PC-3 (cell line): ENCODE measurements around the gene CNIH2. TPM values are rescaled to one million over a fixed set of nuclear protein-coding genes. Genes with fewer than 3 reads are reported as not detected.
A peak's percentile ranks its signal among the peaks of the same experiment; 100 is the strongest.

Experiments used
- ATAC-seq: fragments of 200-7000 bp; cut with Tn5 transposase; 2 replicates; pipeline ENCODE4 v1.9.1; 2020; ENCODE audit warnings: mild to moderate bottlenecking, moderate library complexity
- BruUV-seq: library from RNA; stranded (reverse); fragments of 400-500 nt; replicated peaks from 2 replicates; lab custom pipeline; 2021; lab: Mats Ljungman, UMichigan
- CTCF ChIA-PET: fragments of 300-600 bp; sonication (Branson Sonifier 250); formaldehyde crosslinking; loops from one replicate; lab custom pipeline; 2022; ENCODE audit warnings: antibody characterized with exemption; lab: Charles Lee
- POLR2A ChIA-PET: fragments of 300-600 bp; sonication (Branson Sonifier 250); formaldehyde crosslinking; loops from one replicate; lab custom pipeline; 2022; ENCODE audit warnings: antibody characterized with exemption; ENCODE audit not compliant: unreplicated experiment; lab: Charles Lee
- DNase-seq: peaks from one replicate; pipeline ENCODE4 v3.0.0-alpha.2; 2015
- H2AFZ ChIP-seq: fragments of 300-600 bp; sonication (generic); 2 replicates; pipeline ENCODE4 v1.6.0; 2016; ENCODE audit warnings: antibody characterized with exemption, low read length
- H3F3A ChIP-seq: fragments of 300-600 bp; sonication (generic); one replicate; pipeline ENCODE4 v1.6.0; 2017; ENCODE audit warnings: antibody characterized with exemption, low read length, control low read depth, mild to moderate bottlenecking; ENCODE audit not compliant: unreplicated experiment
- H3K27ac ChIP-seq: fragments of 300-600 bp; sonication (generic); 2 replicates; pipeline ENCODE4 v1.5.1; 2016; ENCODE audit warnings: mild to moderate bottlenecking, low read length
- H3K27me3 ChIP-seq: fragments of 300-600 bp; sonication (generic); 2 replicates; pipeline ENCODE4 v1.6.1; 2016; ENCODE audit warnings: low read length, mixed read lengths
- H3K36me3 ChIP-seq: fragments of 300-600 bp; sonication (generic); 2 replicates; pipeline ENCODE4 v1.6.1; 2016; ENCODE audit warnings: low read depth, mixed run types, low read length, mixed read lengths
- H3K4me1 ChIP-seq: fragments of 300-600 bp; sonication (generic); 2 replicates; pipeline ENCODE4 v1.5.1; 2016; ENCODE audit warnings: low read length; ENCODE audit not compliant: insufficient read depth
- H3K4me2 ChIP-seq: fragments of 300-600 bp; sonication (generic); 2 replicates; pipeline ENCODE4 v1.6.0; 2016; ENCODE audit warnings: low read length
- H3K4me3 ChIP-seq: fragments of 300-600 bp; sonication (generic); 2 replicates; pipeline ENCODE4 v1.5.1; 2016; ENCODE audit warnings: mild to moderate bottlenecking, low read length, mixed read lengths
- H3K79me2 ChIP-seq: fragments of 300-600 bp; sonication (generic); 2 replicates; pipeline ENCODE4 v1.6.1; 2017; ENCODE audit warnings: low read length, mixed read lengths
- H3K9ac ChIP-seq: fragments of 300-600 bp; sonication (generic); 2 replicates; pipeline ENCODE4 v1.6.0; 2016; ENCODE audit warnings: mild to moderate bottlenecking, low read length
- H3K9me2 ChIP-seq: fragments of 300-600 bp; sonication (generic); replicated peaks from 2 replicates; pipeline ENCODE4 v1.6.1; 2016; ENCODE audit warnings: mixed run types, low read length, mixed read lengths
- H3K9me3 ChIP-seq: fragments of 300-600 bp; sonication (generic); 2 replicates; pipeline ENCODE4 v1.6.1; 2016; ENCODE audit warnings: low read length, mixed read lengths
- H4K20me1 ChIP-seq: fragments of 300-600 bp; sonication (generic); 2 replicates; pipeline ENCODE4 v1.6.1; 2016; ENCODE audit warnings: low read length, mixed read lengths
- EZH2 ChIP-seq: fragments of 300-600 bp; sonication (generic); IDR thresholded peaks from one replicate; pipeline ENCODE4 v1.6.1; 2017; ENCODE audit warnings: antibody characterized with exemption, mild to moderate bottlenecking, low read length; ENCODE audit not compliant: unreplicated experiment
- EZH2phosphoT487 ChIP-seq: fragments of 300-600 bp; sonication (generic); IDR thresholded peaks from 2 replicates; pipeline ENCODE4 v1.6.1; 2018; ENCODE audit warnings: mild to moderate bottlenecking, antibody characterized with exemption, low read length, borderline replicate concordance
- intact Hi-C: fragments of 100-400 bp; cut with micrococcal nuclease; formaldehyde crosslinking; loops from 2 replicates; pipeline ENCODE4 v1.9.0; 2023
- total RNA-seq: library from RNA; depleted of rRNA; stranded (reverse); fragments of >200 nt; gene quantifications from 2 replicates; pipeline ENCODE4 v1.2.3, GENCODE V29; 2014; rRNA removed
- TF ChIP-seq, protein P1 (sequence below): fragments of 300-600 bp; sonication (generic); conservative IDR thresholded peaks from 2 replicates; pipeline ENCODE4 v1.5.1; 2017; ENCODE audit warnings: antibody characterized with exemption, low read depth, mild to moderate bottlenecking, low read length

CNIH2 gene
- total RNA-seq, 1 experiment from 2014 or later = 2.2 TPM

DNA sequence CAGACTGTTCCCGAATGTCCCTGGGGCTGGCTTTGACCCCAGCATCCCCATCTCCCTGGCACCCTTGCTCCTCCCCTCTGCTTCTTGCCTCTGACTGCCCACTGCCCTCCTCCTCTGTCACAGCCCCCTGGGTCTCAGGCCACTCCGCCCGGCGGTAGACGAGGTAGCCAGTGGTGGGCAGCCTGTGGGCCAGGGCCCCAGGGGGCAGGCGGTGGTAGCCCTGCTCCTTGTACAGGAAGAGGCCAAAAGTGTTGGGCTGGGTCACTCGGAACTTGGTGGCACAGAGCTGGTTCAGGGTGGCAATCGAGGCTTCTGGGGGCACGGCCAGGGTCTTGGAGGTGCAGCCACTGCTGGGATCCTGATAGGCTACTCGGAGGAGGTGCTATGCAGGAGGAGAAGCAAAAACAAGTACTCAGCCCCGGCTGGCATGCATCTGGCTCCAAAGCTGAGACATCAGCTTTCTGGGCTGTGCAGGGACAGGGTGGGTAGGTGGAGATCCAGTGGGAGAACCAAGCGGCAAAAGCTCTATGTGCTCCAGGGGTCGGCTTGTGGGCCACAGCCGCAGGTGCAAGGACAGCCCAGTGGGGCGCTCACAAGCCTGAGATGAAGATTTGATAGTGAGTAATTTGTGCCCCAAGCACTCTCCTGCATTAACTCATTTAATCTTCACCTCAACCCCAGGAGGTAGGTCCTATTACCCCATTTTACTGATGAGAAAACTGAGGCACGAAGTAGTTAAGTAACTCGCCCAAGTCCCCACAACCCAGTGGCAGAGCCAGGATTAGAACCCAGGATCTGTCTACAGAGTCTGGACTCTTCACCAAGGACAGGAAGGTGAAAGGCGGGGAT, 54.6 kb downstream of the CNIH2 start:
- Histone ChIP-seq H3K79me2 (peaks cover 17% of the 10 kb centered on the region), H3K27me3 (no peaks in the 10 kb centered on the region), H3K9me3 (no peaks in the 10 kb centered on the region), H3K4me3 (no peak overlapping the region), H3K36me3 (peaks cover 18% of the 10 kb centered on the region; the same call in 1 of the 2 replicates), H2AFZ (no peak overlapping the region), H3F3A (peaks cover 7% of the 10 kb centered on the region), H3K9me2 (no peaks in the 10 kb centered on the region), H3K9ac (no peak overlapping the region), H3K4me2 (no peak overlapping the region), H3K4me1 (peaks cover 40% of the 10 kb centered on the region), H4K20me1 (no peaks in the 10 kb centered on the region), H3K27ac (no peak overlapping the region)
- ChIA-PET POLR2A (interaction anchor here (0.6 kb wide), 1 partner anchor 196 kb away, joined by 4 read pairs; no protein-coding TSS in a partner anchor), CTCF (interaction anchor here (0.5 kb wide), 1 partner anchor 20 kb away, joined by 3 read pairs; no protein-coding TSS in a partner anchor)
- DNase-seq = no peak
- ATAC-seq = no peak
- BruUV-seq = TSS peak; percentile 2
- TF ChIP-seq EZH2 = no peak
- TF ChIP-seq EZH2phosphoT487 = no peak
- TF ChIP-seq, protein P1, sequence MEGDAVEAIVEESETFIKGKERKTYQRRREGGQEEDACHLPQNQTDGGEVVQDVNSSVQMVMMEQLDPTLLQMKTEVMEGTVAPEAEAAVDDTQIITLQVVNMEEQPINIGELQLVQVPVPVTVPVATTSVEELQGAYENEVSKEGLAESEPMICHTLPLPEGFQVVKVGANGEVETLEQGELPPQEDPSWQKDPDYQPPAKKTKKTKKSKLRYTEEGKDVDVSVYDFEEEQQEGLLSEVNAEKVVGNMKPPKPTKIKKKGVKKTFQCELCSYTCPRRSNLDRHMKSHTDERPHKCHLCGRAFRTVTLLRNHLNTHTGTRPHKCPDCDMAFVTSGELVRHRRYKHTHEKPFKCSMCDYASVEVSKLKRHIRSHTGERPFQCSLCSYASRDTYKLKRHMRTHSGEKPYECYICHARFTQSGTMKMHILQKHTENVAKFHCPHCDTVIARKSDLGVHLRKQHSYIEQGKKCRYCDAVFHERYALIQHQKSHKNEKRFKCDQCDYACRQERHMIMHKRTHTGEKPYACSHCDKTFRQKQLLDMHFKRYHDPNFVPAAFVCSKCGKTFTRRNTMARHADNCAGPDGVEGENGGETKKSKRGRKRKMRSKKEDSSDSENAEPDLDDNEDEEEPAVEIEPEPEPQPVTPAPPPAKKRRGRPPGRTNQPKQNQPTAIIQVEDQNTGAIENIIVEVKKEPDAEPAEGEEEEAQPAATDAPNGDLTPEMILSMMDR = no peak
- intact Hi-C loops = no loop called here

DNA sequence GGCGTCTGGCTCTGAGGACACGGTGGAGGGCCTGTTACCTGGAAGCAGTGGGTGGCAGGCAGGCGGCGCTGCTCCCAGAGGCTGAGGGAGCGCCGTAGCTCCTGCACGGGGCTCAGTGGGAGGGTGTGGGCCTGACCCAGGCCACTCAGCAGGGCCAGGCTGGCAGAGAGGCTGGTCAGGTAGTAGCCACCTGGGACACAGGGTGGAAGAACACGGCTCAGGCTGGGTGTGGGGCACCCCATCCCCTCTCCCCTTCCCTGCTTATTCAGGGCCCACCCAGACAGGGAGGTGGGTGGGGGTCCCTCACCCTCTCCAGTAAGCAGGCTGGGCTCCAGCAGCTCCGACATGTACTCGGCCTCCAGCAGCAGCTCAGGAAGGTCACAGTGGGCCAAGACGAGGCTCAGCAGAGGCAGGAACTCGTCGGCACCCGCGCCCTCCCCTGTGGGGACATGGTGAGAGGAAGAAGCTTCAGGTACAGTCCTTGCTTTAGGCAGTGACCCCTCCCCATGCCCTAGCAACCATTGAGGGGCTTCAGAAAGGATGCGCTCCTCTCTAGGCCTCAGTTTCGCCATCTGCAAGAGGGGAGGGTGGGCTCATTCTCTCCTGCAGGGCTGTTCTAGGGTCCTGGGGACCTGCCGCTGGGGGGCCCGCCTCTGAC, 55.4 kb downstream of the CNIH2 start:
- no TSS peak for BruUV-seq
- Histone ChIP-seq H3K4me3 (no peak overlapping the region), H3K27ac (no peak overlapping the region), H3K9me3 (no peaks in the 10 kb centered on the region), H3F3A (peaks cover 7% of the 10 kb centered on the region), H3K4me1 (peaks cover 35% of the 10 kb centered on the region), H3K9ac (no peak overlapping the region), H3K27me3 (no peaks in the 10 kb centered on the region), H3K36me3 (peaks cover 18% of the 10 kb centered on the region; the same call in 1 of the 2 replicates), H3K9me2 (no peaks in the 10 kb centered on the region), H4K20me1 (no peaks in the 10 kb centered on the region), H3K79me2 (peaks cover 17% of the 10 kb centered on the region), H3K4me2 (no peak overlapping the region), H2AFZ (no peak overlapping the region)
- TF ChIP-seq EZH2phosphoT487 (no peak), EZH2 (no peak)
- TF ChIP-seq, protein P1 = no peak
- POLR2A ChIA-PET = no interaction called here
- no peak for ATAC-seq
- DNase-seq = no peak
- CTCF ChIA-PET = no interaction called here
- intact Hi-C loops = no loop called here

Other genes starting within 250 kb of the CNIH2 start
- gene GAL3ST3, start 229.0 kb upstream of the CNIH2 start, total RNA-seq = not detected in 2 replicates
- 241 and 318 TPM in 2 replicates for gene SF3B2, start 225.8 kb upstream of the CNIH2 start, total RNA-seq
- 28.7 and 31.5 TPM in 2 replicates for gene PACS1, start 207.9 kb upstream of the CNIH2 start, total RNA-seq
- 32.1 and 51.5 TPM in 2 replicates for gene KLC2, start 20.5 kb upstream of the CNIH2 start, total RNA-seq
- gene RAB1B, start 9.5 kb upstream of the CNIH2 start, total RNA-seq = 355 and 380 TPM in 2 replicates
- 196 and 236 TPM in 2 replicates for gene YIF1A, start 11.0 kb downstream of the CNIH2 start, total RNA-seq
- gene TMEM151A, start 13.7 kb downstream of the CNIH2 start, total RNA-seq = not detected in 2 replicates
- gene CD248, start 38.9 kb downstream of the CNIH2 start, total RNA-seq = not detected in 2 replicates
- 41.2 and 71.8 TPM in 2 replicates for gene RIN1, start 58.3 kb downstream of the CNIH2 start, total RNA-seq
- 123 and 176 TPM in 2 replicates for gene BRMS1, start 66.9 kb downstream of the CNIH2 start, total RNA-seq
- 38.9 and 41.1 TPM in 2 replicates for gene B4GAT1, start 69.5 kb downstream of the CNIH2 start, total RNA-seq
- 25.5 and 27.8 TPM in 2 replicates for gene SLC29A2, start 93.6 kb downstream of the CNIH2 start, total RNA-seq
- gene NPAS4, start 142.9 kb downstream of the CNIH2 start, total RNA-seq = not detected in 2 replicates
- 214 and 321 TPM in 2 replicates for gene MRPL11, start 160.7 kb downstream of the CNIH2 start, total RNA-seq
- gene PELI3, start 188.7 kb downstream of the CNIH2 start, total RNA-seq = 22.9 and 35.2 TPM in 2 replicates
- gene DPP3, start 202.3 kb downstream of the CNIH2 start, total RNA-seq = 135 and 165 TPM in 2 replicates
- gene BBS1, start 232.5 kb downstream of the CNIH2 start, total RNA-seq = 24.4 and 28.4 TPM in 2 replicates